Urothelium cell line (cell line): ENCODE measurements around the gene IRS2.

Source experiments
- DNase-seq: peaks from one replicate; pipeline ENCODE4 v3.0.0; 2011; ENCODE audit warnings: low spot score, mixed read lengths
- FAIRE-seq: peaks from 2 replicates; lab custom pipeline; 2011; peaks lifted over from hg19 to GRCh38; lab: Jason Lieb, UNC

IRS2 gene

GRCh38 chr13:109758937-109759480 is 27.4 kb downstream of the IRS2 start:
- DNase-seq (no peak), FAIRE-seq (no peak)

DNA sequence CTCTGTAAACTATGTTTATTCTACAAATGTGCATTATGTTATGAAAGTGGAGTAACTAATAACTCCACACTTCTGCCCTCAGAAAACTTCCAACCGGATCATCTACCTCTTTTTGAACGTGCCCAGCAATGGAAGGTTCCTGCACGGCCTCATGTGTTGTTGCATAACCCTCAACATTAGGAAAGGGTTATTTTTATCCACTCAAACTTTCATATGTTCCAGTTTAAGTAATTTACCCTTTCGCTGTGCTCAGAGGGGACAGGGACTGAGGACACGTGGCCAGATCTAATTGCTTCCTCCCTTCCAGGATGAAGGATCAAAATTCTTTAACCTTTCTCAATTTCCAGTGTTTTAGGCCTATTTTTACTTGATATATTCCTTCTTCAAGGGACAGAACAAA is 29.6 kb downstream of the IRS2 start:
- FAIRE-seq (no peak), DNase-seq (no peak)

DNA sequence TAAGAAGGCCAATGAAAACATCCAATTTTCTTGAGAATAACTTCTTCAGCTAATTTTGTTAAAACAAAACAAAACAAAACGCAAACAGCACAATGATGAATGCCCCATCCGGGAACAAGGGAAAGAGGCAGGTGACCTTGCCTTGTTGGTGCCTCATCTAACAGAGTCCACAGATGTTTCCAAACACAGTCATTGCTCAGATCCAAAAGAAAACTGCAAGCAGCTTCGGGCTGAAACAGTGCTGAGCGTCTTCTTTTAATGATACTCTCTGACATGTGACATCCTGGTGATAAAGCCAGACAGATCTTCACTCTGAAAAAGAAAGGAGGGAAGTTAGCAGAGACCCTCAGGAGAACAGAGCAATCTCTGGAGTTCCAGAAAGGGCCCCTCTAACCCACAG is 30.4 kb downstream of the IRS2 start:
- FAIRE-seq (no peak), DNase-seq (no peak)

GRCh38 chr13:109755551-109755950 is 30.8 kb downstream of the IRS2 start:
- DNase-seq (no peak), FAIRE-seq (no peak)

- FAIRE-seq (no peak), DNase-seq (no peak)
Observed at GRCh38 chr13:109751477-109751876, 34.9 kb downstream of the IRS2 start.

GRCh38 chr13:109750221-109750775 is 36.1 kb downstream of the IRS2 start:
- no peak for FAIRE-seq
- DNase-seq = no peak

DNA sequence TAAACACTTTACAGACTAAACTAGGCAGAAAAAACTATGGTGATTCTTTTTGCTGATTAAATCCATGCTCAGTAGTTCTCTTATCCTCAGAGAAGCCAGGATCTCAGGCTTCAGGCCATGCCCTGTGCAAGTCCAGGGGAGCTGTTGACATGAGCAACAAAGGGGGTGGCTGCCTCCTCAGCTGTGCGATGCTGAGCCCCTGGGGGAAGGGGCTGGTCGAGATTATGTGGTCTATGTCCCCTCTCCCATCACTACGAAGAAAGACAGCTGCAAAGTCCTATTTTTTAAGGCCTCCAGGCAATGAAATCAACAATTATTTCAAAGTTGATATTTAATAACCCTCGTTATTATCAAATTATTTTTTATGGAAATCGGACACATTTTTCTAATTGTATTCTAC is 37.0 kb downstream of the IRS2 start:
- FAIRE-seq = no peak

DNA sequence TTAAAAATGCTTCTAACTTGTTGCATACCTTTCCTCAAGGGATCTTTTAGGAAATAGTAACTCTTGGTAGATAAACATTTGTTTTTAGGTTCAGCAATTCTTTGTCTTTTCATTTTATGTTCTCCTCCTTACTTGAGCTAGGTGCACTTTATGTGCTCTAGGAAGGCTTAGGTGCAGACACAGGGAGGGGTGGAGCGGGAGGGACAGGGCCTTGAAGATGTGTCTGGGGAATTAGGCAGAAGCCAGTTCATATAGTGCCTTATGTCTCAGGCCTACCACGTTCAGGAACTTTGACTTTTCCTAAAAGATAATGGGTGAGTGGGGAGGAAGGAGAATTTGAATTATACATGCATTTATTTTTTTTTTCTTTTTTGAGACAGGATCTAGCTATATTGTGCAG is 37.7 kb downstream of the IRS2 start:
- DNase-seq (no peak), FAIRE-seq (no peak)

More for the DNA sequence above, 37.0 kb downstream of the IRS2 start:
- no peak for DNase-seq

- no peak for FAIRE-seq
- no peak for DNase-seq
Observed at GRCh38 chr13:109747524-109747923, 38.9 kb downstream of the IRS2 start.

DNA sequence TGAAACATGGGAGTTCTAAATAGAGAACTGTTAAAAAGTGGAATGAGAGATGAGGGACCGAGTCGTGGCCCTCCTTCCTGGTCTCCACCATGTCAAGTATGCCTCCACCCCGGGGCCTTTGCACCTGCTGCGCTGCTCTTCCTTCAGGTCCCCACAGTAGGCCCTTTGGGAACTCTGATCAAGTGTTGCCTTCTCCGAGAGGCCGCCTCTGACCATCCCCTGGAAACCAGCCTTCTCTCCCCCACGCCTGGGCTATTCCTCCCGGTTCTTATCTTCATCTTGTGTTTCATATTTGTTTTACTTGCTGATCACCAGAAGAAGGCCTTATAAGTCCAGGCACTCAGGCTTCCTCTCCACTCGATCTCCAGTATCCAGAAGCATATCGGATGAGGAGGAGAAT is 40.0 kb downstream of the IRS2 start:
- no peak for FAIRE-seq
- no peak for DNase-seq

- FAIRE-seq (no peak), DNase-seq (no peak)
Observed at GRCh38 chr13:109745702-109746101, 40.7 kb downstream of the IRS2 start.

GRCh38 chr13:109745060-109745459 is 41.3 kb downstream of the IRS2 start:
- DNase-seq (no peak), FAIRE-seq (no peak)

DNA sequence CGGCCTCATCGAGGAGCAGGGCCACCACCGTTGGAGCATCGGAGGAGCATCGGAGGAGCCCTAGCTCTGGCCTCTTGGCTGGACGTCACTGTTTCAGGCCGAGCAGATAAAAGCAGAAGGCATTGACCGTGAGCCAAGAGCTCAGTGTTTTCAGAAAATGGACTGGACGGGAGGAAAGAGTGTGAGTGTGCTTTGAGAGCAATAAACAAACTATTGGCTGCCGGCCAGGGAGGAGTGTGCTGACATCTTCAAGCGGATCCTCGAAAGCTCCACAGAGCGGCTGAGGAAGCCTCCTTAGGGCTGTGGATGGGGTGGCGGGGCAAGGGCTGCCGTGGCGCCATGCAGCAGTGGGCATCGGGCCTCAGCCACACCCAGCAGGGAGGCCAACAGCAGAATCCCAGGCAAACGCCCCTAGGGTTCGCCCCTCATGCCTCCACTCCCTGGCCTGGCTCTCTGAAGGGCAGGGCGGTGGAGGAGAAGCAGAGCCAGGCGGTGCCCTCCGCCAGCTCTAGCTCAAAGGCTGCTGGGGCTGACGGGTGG is 41.8 kb downstream of the IRS2 start:
- no peak for DNase-seq
- no peak for FAIRE-seq

DNA sequence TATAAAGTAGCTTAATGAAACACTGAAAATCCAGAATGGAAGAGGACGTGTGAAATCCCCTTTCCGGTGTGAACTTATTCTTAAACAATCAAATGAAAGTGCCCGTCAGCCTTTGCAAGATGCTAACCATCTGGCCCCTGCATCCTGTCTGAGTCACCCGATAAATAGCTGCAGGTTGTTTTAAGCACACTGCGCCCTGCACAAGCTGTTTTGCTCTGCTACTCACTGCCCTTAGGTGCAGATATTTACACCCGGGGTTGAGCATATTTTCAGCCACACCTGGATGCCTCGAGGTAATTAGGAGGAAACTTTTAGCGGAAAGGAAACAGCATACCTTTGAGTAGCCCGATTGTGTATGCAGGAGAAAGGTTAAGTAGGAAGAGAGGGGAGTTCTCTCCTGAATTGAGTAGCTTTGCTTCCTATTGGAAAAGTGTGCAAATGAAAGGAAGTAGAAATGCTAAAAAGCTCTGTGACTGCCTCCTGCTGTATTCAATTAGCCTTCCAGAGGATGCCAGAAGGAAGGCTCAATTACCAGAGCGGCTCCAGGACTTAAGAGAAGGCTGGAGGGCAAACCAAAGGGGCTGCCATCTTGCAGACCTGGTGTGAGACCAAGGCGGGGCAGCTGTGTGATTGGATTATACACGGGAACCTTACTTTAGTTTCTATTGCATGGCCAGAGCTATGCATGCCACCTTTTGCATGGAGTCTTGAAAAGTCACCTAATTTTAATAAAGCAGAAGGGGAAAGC is 42.5 kb downstream of the IRS2 start:
- no peak for FAIRE-seq
- DNase-seq = peak; percentile 74

GRCh38 chr13:109741966-109742365 is 44.4 kb downstream of the IRS2 start:
- no peak for FAIRE-seq
- no peak for DNase-seq

DNA sequence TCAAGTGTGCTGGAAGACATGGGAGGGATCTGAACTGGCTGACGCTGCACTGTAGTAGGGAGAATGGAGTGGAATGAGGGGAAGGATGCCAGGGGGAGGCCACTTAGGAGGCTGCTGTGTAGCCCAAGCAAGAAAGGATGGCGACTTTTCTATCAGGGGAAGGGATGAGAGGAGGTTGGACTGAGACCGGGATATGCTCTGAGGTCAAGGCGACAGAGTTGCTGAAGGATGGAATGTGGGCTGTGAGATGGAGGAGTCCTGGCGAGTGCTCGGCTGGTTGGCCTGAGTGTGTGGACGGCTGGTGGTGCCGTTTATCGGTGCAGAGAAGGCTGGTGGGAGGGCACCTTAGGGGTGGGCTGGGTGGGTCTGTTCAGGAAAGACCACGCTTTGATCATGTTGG is 45.7 kb downstream of the IRS2 start:
- DNase-seq = no peak
- FAIRE-seq = no peak

DNA sequence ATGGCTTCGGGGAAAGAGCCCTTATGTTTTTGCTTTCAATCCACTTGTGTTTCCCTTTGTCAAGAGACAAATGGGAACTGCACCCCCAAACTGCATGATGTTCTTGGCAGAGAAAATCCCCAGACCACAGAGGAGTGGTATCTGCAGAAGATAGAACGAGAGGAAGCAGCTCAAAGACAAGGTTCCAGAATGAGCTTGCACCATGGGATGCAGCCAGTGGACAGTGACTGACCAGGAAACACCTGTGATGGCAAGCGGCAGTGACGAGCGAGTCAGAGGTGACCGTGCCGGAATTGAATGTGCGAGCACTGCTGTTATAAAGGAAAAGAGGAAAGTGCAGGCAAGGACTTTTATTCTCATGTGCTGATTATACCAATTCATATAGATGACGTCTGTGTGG is 46.3 kb downstream of the IRS2 start:
- DNase-seq (no peak), FAIRE-seq (no peak)

DNA sequence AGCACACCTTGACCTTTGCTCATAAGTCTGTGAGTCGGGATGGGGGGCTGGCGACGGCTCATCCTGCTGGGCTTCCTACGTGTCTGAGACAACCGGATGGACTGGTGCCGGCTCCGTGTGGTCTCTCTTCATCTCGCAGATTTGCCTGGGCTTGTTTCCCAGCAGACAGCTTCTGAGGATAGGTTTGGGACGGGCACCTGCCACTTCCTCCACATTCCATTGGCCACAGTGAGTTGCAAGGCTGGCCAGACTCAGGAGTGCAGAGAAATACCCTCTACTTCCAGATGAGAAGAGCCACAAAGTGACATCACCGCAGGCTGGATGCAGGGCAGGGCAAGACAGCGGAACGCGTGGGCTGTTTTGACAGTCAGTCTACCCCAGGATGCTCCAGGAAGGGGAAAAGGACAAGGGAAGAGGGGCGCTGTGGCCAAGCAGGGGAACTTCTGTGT is 48.1 kb downstream of the IRS2 start:
- DNase-seq = peak; percentile 72
- FAIRE-seq = peak; percentile 71

DNA sequence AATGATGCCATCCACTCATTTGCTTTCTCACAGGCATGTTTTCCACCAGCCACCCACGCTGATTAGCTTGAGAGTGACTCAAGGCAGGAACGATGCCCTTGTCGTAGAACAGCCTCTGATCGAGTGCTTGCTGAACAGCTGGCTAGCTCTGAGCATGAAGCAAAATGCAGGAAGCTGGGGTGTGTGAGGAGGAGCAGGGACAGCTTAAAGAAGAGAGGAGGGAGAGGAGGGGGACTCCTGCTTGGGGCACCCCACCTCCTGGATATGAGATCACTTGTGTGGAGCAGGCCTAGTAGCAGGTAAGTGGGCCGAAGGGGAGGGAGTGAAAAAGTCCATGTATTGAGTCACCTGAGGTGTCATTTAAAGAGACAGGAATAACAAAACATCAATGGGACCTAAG is 48.8 kb downstream of the IRS2 start:
- DNase-seq = peak; percentile 49
- no peak for FAIRE-seq

DNA sequence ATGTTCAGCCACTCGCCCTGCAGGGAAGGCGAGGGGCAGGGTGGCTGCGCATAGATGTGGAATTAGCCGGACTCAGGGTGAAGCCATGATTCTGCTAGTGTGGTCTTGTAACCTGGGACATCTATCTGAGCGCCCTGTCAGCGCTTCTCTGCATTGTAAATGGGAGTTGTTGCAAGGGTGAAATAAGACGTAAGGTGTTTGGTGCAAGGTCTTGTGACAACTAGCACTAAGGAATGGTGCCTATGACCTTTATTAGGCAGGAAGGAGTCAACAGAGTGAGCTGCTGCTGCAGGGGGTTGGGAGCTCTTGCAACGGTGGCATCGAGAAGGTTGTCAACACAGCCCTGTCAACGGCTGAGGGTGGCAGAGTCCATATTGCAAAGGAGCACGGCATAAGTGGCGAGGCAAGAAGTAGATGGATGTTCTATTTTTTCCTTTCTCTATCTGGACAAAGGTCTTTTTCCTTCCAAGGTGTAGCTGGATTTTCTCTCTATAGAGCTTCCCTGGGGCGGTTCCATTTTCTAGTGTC is 49.3 kb downstream of the IRS2 start:
- FAIRE-seq = no peak
- no peak for DNase-seq

GRCh38 chr13:109735436-109735966 is 50.9 kb downstream of the IRS2 start:
- DNase-seq (no peak), FAIRE-seq (no peak)
